ENCODE measurements around the gene SCARB1. TPM values are rescaled to one million over a fixed set of nuclear protein-coding genes. Genes with fewer than 3 reads are reported as not detected.

SCARB1 gene
- total RNA-seq, 1 donor from 2014 or later, result 24.0 TPM

DNA sequence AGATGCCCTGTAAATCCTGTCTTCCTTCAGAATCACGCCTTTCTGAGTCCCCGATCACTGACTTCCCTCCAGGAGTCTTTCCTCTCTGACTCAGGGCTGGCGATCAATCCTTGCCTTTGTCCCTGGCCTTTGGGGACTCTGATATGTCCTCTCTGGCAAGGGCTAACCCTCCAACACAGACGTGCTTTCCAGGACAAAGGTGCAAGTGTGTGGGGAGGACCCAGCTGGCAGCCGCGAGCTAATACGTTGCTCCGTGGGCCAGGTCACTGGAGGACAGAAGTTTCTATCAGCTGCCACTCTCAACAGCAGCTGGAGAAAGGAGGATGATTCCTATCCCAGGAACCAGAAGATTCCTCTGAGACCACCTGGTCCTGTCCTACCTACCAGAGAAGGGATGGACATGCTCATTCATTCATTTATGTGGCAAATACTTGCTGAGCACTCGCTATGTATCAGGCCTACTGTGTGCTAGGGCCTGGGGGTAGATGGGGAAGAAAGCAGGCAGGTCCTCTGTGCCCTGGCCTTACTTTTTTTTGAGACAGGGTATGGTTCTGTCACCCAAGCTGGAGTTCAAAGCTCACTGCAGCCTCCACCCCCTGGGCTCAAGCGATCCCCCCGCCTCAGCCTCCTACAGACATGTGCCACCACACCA lies 8.5 kb upstream of the SCARB1 start:
- Histone ChIP-seq H3K4me3 (no peak overlapping the region), H3K27me3 (ENCODE audit: low read depth) (no peaks in the 10 kb centered on the region), H3K9me3 (no peaks in the 10 kb centered on the region), H3K36me3 (no peaks in the 10 kb centered on the region), H3K4me1 (no peaks in the 10 kb centered on the region), H3K27ac (no peak overlapping the region)
- DNase-seq, result no peak
- ATAC-seq, result no peak
- intact Hi-C loops (cut with DNase I), result no loop called here
- TF ChIP-seq, protein P1, sequence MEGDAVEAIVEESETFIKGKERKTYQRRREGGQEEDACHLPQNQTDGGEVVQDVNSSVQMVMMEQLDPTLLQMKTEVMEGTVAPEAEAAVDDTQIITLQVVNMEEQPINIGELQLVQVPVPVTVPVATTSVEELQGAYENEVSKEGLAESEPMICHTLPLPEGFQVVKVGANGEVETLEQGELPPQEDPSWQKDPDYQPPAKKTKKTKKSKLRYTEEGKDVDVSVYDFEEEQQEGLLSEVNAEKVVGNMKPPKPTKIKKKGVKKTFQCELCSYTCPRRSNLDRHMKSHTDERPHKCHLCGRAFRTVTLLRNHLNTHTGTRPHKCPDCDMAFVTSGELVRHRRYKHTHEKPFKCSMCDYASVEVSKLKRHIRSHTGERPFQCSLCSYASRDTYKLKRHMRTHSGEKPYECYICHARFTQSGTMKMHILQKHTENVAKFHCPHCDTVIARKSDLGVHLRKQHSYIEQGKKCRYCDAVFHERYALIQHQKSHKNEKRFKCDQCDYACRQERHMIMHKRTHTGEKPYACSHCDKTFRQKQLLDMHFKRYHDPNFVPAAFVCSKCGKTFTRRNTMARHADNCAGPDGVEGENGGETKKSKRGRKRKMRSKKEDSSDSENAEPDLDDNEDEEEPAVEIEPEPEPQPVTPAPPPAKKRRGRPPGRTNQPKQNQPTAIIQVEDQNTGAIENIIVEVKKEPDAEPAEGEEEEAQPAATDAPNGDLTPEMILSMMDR (IDR thresholded peaks at IDR 0.05), result no peak

DNA sequence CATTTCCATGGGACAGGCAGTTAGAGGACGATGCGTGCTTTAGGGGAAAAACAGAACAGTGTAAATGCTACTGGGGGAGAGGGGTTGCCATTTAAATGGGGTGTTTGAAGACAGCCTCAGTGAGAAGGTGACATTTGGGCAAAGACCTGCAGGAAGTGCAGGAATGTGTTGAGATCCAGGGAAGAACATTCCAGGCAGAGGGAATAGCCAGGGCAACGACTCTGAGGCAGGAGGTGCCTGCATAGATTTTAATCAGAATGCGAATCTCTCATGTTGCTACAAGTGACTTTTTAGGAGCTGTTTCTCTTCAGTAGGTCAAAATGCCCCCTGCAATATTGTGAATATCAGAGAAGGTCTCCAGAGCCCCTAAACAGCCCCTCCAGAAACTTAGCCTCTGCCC lies 7.6 kb upstream of the SCARB1 start:
- Histone ChIP-seq H3K27me3 (ENCODE audit: low read depth) (no peaks in the 10 kb centered on the region), H3K4me3 (no peak overlapping the region), H3K4me1 (peaks cover 1% of the 10 kb centered on the region), H3K36me3 (no peaks in the 10 kb centered on the region), H3K27ac (no peak overlapping the region), H3K9me3 (no peaks in the 10 kb centered on the region)
- no peak for ATAC-seq
- TF ChIP-seq, protein P1 (IDR thresholded peaks at IDR 0.05), result no peak
- no peak for DNase-seq
- intact Hi-C loops (cut with DNase I), result no loop called here

DNA sequence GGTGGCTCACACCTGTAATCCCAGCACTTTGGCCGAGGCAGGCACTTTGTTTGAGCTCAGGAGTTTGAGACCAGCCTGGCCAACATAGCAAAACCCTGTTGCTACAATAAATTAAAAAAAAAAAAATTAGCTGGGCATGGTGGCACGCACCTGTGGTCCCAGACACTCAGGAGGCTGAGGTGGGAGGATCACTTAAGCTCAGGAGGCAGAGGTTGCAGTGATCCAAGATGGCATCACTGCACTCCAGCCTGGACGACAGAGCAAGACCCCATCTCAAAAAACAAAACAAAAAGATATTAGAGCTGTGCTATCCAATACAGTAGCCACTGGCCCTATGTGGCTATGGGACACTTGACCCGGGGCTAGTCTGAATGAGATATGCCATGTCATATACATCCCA lies 6.9 kb upstream of the SCARB1 start:
- H3K4me1 ChIP-seq, result peaks cover 9% of the 10 kb centered on the region
- H3K27ac ChIP-seq, result no peak overlapping the region
- H3K27me3 ChIP-seq (ENCODE audit: low read depth), result no peaks in the 10 kb centered on the region
- intact Hi-C loops (cut with DNase I), result no loop called here
- H3K9me3 ChIP-seq, result no peaks in the 10 kb centered on the region
- no peaks in the 10 kb centered on the region for H3K36me3 ChIP-seq
- no peak for ATAC-seq
- TF ChIP-seq, protein P1 (IDR thresholded peaks at IDR 0.05), result no peak
- DNase-seq, result no peak
- no peak overlapping the region for H3K4me3 ChIP-seq

DNA sequence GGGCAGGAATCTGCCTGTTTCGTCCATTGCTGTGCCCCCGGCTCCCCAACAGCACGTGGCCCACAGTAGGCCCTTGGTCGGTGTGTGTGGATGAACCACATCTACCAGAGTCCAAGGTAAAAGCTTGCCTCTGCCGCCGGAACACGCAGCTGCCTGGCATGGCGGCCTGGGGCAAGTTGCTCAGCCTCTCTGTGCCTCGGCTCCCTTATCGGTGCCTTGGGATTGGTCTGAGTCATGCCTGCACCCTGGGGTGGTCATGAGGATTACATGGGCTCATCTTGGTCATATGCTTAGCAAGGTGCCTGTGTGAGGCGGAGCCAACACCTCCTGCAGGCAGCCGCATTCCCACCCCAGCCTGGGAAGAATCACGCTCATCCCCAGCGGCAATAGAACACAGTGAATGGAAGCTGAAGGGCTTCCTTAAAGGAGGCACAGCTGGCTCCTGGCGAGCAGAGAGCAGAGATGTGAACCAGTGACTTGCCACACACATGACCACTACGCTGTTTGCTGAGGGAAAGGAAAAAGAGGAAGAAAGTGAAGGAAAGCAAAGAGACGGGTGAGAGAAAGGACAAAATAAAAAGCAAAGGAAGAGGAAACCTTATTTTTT lies 5.5 kb upstream of the SCARB1 start:
- DNase-seq (peak; percentile 71), ATAC-seq (peak; percentile 35 to 64)
- H3K36me3 ChIP-seq, result no peaks in the 10 kb centered on the region
- no peaks in the 10 kb centered on the region for H3K27me3 ChIP-seq (ENCODE audit: low read depth)
- H3K27ac ChIP-seq, result peak overlapping the region; percentile 77
- H3K4me3 ChIP-seq, result peak overlapping the region; percentile 28
- H3K9me3 ChIP-seq, result no peaks in the 10 kb centered on the region
- TF ChIP-seq, protein P1 (IDR thresholded peaks at IDR 0.05), result no peak
- intact Hi-C loops (cut with DNase I), result no loop called here
- H3K4me1 ChIP-seq, result peaks cover 17% of the 10 kb centered on the region

- Histone ChIP-seq H3K4me3 (peak overlapping the region; percentile 28), H3K4me1 (peaks cover 18% of the 10 kb centered on the region), H3K9me3 (no peaks in the 10 kb centered on the region), H3K36me3 (no peaks in the 10 kb centered on the region), H3K27me3 (ENCODE audit: low read depth) (no peaks in the 10 kb centered on the region), H3K27ac (peak overlapping the region; percentile 77)
- DNase-seq (no peak), ATAC-seq (no peak)
- TF ChIP-seq, protein P1 (IDR thresholded peaks at IDR 0.05), result no peak
- intact Hi-C loops (cut with DNase I), result no loop called here
Measured at GRCh38 chr12:124868252-124869058, 4.8 kb upstream of the SCARB1 start.

Measured in lower lobe of right lung (tissue), 2 donors.